Measurements from ENCODE around the gene WWP2. TPM values are rescaled to one million over a fixed set of nuclear protein-coding genes. Genes with fewer than 3 reads are reported as not detected.

The WWP2 gene
- total RNA-seq, 2 donors from 2014 or later = 34.8 to 78.8 TPM

GRCh38 chr16:69927056-69927757, 165.1 kb downstream of the WWP2 start:
- 46 to 54% methylated on average over 9 to 17 of the region's 17 CpGs for WGBS, 2 donors
- no peak overlapping the region for H3K4me3 ChIP-seq

GRCh38 chr16:69928856-69929400, 166.8 kb downstream of the WWP2 start:
- Histone ChIP-seq H3K4me3 (no peak overlapping the region), H3K27me3 (no peaks in the 10 kb centered on the region), H3K9me3 (no peaks in the 10 kb centered on the region), H3K4me1 (peaks cover 20% of the 10 kb centered on the region), H3K36me3 (replicated peaks in 1 of 2; ENCODE audit: insufficient read depth in 1 of 2, low read depth in 2 of 2) (peaks cover 0 to 22% of the 10 kb centered on the region in 2 donors), H3K27ac (no peak overlapping the region)
- no peak for ATAC-seq
- WGBS, 2 donors = 87 to 95% methylated on average over 9 to 10 of the region's 10 CpGs
- intact Hi-C loops (cut with DNase I) = no loop called here
- DNase-seq = no peak
- no peak for TF ChIP-seq CTCF (IDR thresholded peaks at IDR 0.05)
- TF ChIP-seq POLR2A (IDR thresholded peaks at IDR 0.05) = no peak

More at GRCh38 chr16:69927056-69927757, 165.1 kb downstream of the WWP2 start:
- TF ChIP-seq CTCF (IDR thresholded peaks at IDR 0.05) = no peak
- peak in 2 of 3 donors; percentile 27 to 31 for TF ChIP-seq POLR2A (IDR thresholded peaks at IDR 0.05)
- DNase-seq (peak; percentile 40 to 69 (median 62)), ATAC-seq (peak; percentile 58)
- H3K9me3 ChIP-seq = no peaks in the 10 kb centered on the region
- H3K27ac ChIP-seq = peak overlapping the region; percentile 40 to 89 (median 58)
- H3K27me3 ChIP-seq = no peaks in the 10 kb centered on the region
- H3K36me3 ChIP-seq (replicated peaks in 1 of 2; ENCODE audit: insufficient read depth in 1 of 2, low read depth in 2 of 2) = peaks cover 0 to 12% of the 10 kb centered on the region in 2 donors
- H3K4me1 ChIP-seq = peaks cover 20% of the 10 kb centered on the region
- intact Hi-C loops (cut with DNase I) = no loop called here

GRCh38 chr16:69929480-69929879, 167.3 kb downstream of the WWP2 start:
- WGBS, 2 donors = 88 to 95% methylated on average over 3 to 9 of the region's 9 CpGs
- no peak overlapping the region for H3K27ac ChIP-seq
- no peaks in the 10 kb centered on the region for H3K9me3 ChIP-seq
- no peak overlapping the region for H3K4me3 ChIP-seq
- peaks cover 0 to 24% of the 10 kb centered on the region in 2 donors for H3K36me3 ChIP-seq (replicated peaks in 1 of 2; ENCODE audit: insufficient read depth in 1 of 2, low read depth in 2 of 2)
- intact Hi-C loops (cut with DNase I) = no loop called here
- H3K27me3 ChIP-seq = no peaks in the 10 kb centered on the region
- TF ChIP-seq CTCF (IDR thresholded peaks at IDR 0.05) = no peak
- TF ChIP-seq POLR2A (IDR thresholded peaks at IDR 0.05) = no peak
- DNase-seq (no peak), ATAC-seq (no peak)
- H3K4me1 ChIP-seq = peaks cover 20% of the 10 kb centered on the region

GRCh38 chr16:69930117-69930776, 168.1 kb downstream of the WWP2 start:
- 53 to 69% methylated on average over 12 of the region's 12 CpGs for WGBS, 2 donors

More at GRCh38 chr16:69930117-69930776, 168.1 kb downstream of the WWP2 start:
- peaks cover 19% of the 10 kb centered on the region for H3K4me1 ChIP-seq
- DNase-seq = peak; percentile 60 to 70 (median 62)
- no peaks in the 10 kb centered on the region for H3K27me3 ChIP-seq
- no peak overlapping the region for H3K27ac ChIP-seq
- ATAC-seq = peak; percentile 69
- no peaks in the 10 kb centered on the region for H3K9me3 ChIP-seq
- TF ChIP-seq POLR2A (IDR thresholded peaks at IDR 0.05) (no peak), CTCF (IDR thresholded peaks at IDR 0.05) (peak; percentile 56 to 78 (median 69))
- no peak overlapping the region for H3K4me3 ChIP-seq
- intact Hi-C loops (cut with DNase I) = loop anchor here (5.0 kb wide), 1 partner anchor 138 kb away; no protein-coding TSS in a partner anchor
- peaks cover 3 to 29% of the 10 kb centered on the region in 2 donors for H3K36me3 ChIP-seq (replicated peaks in 1 of 2; ENCODE audit: insufficient read depth in 1 of 2, low read depth in 2 of 2)

All from body of pancreas (tissue), 4 donors.